Heart right ventricle (tissue), 16 donors: ENCODE results near the gene THSD4. TPM values are rescaled to one million over a fixed set of nuclear protein-coding genes. Genes with fewer than 3 reads are reported as not detected.
A peak's percentile ranks its signal among the peaks of the same experiment; 100 is the strongest.

Experiments used
- ATAC-seq, 8 donors: fragments of 200-7000 bp; cut with Tn5 transposase; one replicate each; pipeline ENCODE4 v1.9.1; 2020; ENCODE audit warnings: mild to moderate bottlenecking in 8 of 8, moderate library complexity in 8 of 8, moderate number of reproducible peaks in 1 of 8
- DNase-seq, 2 donors: peaks; one replicate each; pipeline ENCODE4 v3.0.0-alpha.2; 2020
- H3K27ac ChIP-seq, 10 donors: fragments of 200-600 bp; sonication (generic) in 2 of 10; one replicate each; pipeline versions ENCODE4 v1.5.0 to v1.8.0; 2020 to 2022; ENCODE audit warnings: mild to moderate bottlenecking in 3 of 10
- H3K27me3 ChIP-seq, 7 donors: fragments of 200-600 bp; one replicate each; pipeline ENCODE4 v1.8.0; 2021 to 2022; ENCODE audit warnings: mild to moderate bottlenecking in 2 of 7
- H3K36me3 ChIP-seq, 9 donors: fragments of 200-600 bp; sonication (generic) in 1 of 9; one replicate each; pipeline versions ENCODE4 v1.5.0 to v1.8.0; 2020 to 2022; ENCODE audit warnings: mild to moderate bottlenecking in 2 of 9
- H3K4me1 ChIP-seq, 9 donors: fragments of 200-600 bp; sonication (generic) in 1 of 9; one replicate each; pipeline versions ENCODE4 v1.5.0 to v1.8.0; 2020 to 2022; ENCODE audit warnings: mild to moderate bottlenecking in 4 of 9
- H3K4me3 ChIP-seq, 10 donors: fragments of 200-600 bp; sonication (generic) in 2 of 10; one replicate each; pipeline versions ENCODE4 v1.5.0 to v1.8.0; 2020 to 2022; ENCODE audit warnings: mild to moderate bottlenecking in 7 of 10, moderate library complexity in 2 of 10
- H3K9me3 ChIP-seq, 11 donors: fragments of 200-600 bp in 10 of 11; sonication (generic) in 2 of 11; one replicate each; pipeline versions ENCODE4 v1.5.0 to v1.8.0; 2013 to 2022; ENCODE audit warnings: mild to moderate bottlenecking in 2 of 11, control low read depth in 1 of 11, moderate library complexity in 1 of 11
- CTCF ChIP-seq, 9 donors: fragments of 200-600 bp; sonication (generic) in 2 of 9; IDR thresholded peaks; one replicate each; pipeline versions ENCODE4 v1.5.0 to v1.8.0; 2021 to 2022; ENCODE audit warnings: antibody characterized with exemption in 9 of 9, mild to moderate bottlenecking in 5 of 9, moderate library complexity in 1 of 9
- WGBS, 2 donors: extraction: QIAGEN DNeasy Blood & Tissue Kit; methylation state at CpG; one replicate each; pipeline ENCODE4 v1.1.7; 2013; ENCODE audit warnings: inconsistent platforms in 1 of 2; 5-methylcytosine and 5-hydroxymethylcytosine counted together
- intact Hi-C, 10 donors: fragments of 100-400 bp; cut with DNase I; formaldehyde crosslinking; loops; one replicate each; pipeline versions ENCODE4 v1.11.1 to v1.14.2; 2022
- polyA plus RNA-seq, 2 donors: library from polyadenylated mRNA; stranded (reverse); fragments of 200-250 nt; gene quantifications; one replicate each; pipeline ENCODE4 v1.2.3, GENCODE V29; 2013
- total RNA-seq, 10 donors: library from RNA; stranded (reverse); fragmentation: NEBNext Ultra II Directional in 3 of 10; extraction: Animal tissue kit (Norgen Biotek cat#: 25700) in 3 of 10; gene quantifications; one replicate each; pipeline versions ENCODE4 v1.2.1 to v1.2.4, GENCODE V29; 2021 to 2023
- donor health status: Arrhythmogenic right ventricular cardiomyopathy.
- donor health status: ischemic (EF 13 %, LVEDD 7.1; RV severe dilation, severe dysfunction).
- donor health status: healthy with polysubstance abuse.
- donor health status: DM: no; HTN: yes; CAD: no.
- donor health status: DM: no; HTN: no; CAD: no.
- donor health status: ischemic (EF 25% LVEDD 6.9; RV normal size, moderate dysfunction).
- donor health status: ischemic (EF 25% LVEDD 5.7; RV mildly dilated, moderate dysfunction).
- donor health status: healthy.
- donor health status: DM: yes; HTN: yes; CAD: no.
- donor health status: Ischemic cardiomyopathy.
- donor health status: ischemic (EF 35%, LVEDD 5.7; RV mildly dilated, moderate dysfunction).
- donor health status: nonischemic (EF 11% LVEDD 7.7; RV severe dilation, severe dysfunction).
- donor health status: DM: yes; HTN: yes; CAD: no.
- donor health status: PGD.
- donor health status: ischemic (EF 29% LVEDD 5.4; RV normal size, mild dysfunction).
- donor health status: nonischemic (EF 23%, LVEDD 6.1; RV moderate dilation, normal function).

Gene THSD4
- total and polyA plus RNA-seq, 12 donors = 20.8 to 212 (median 139) TPM

- 82 to 90% methylated on average over 1 of the region's 1 CpG for WGBS, 2 donors
- ATAC-seq (peak; percentile 32 to 85 (median 54)), DNase-seq (no peak)
- Histone ChIP-seq H3K27me3 (no peaks in the 10 kb centered on the region), H3K4me3 (no peak overlapping the region), H3K9me3 (peaks cover 0 to 18% (median 0%) of the 10 kb centered on the region in 11 donors), H3K4me1 (peaks cover 0 to 38% (median 23%) of the 10 kb centered on the region in 9 donors), H3K36me3 (no peaks in the 10 kb centered on the region), H3K27ac (peak overlapping the region in 9 of 10 donors; percentile 1 to 83 (median 53))
- no peak for TF ChIP-seq CTCF (IDR thresholded peaks at IDR 0.05)
- intact Hi-C loops = no loop called here
Observed at GRCh38 chr15:71373917-71374316, 258.6 kb downstream of the THSD4 start.

GRCh38 chr15:71374607-71375352 is 259.5 kb downstream of the THSD4 start:
- Histone ChIP-seq H3K36me3 (no peaks in the 10 kb centered on the region), H3K27ac (peak overlapping the region; percentile 1 to 83 (median 35)), H3K4me1 (peaks cover 0 to 41% (median 23%) of the 10 kb centered on the region in 9 donors), H3K27me3 (no peaks in the 10 kb centered on the region), H3K4me3 (no peak overlapping the region), H3K9me3 (peaks cover 0 to 18% (median 0%) of the 10 kb centered on the region in 11 donors)
- WGBS, 2 donors = 58% methylated on average over 6 of the region's 6 CpGs
- no peak for DNase-seq
- TF ChIP-seq CTCF (IDR thresholded peaks at IDR 0.05) = no peak
- intact Hi-C loops = no loop called here
- ATAC-seq = peak in 7 of 8 donors; percentile 37 to 92 (median 66)

- TF ChIP-seq CTCF (IDR thresholded peaks at IDR 0.05) = no peak
- WGBS, 2 donors = 96% methylated on average over 3 of the region's 3 CpGs
- ATAC-seq (no peak), DNase-seq (no peak)
- no peaks in the 10 kb centered on the region for H3K27me3 ChIP-seq
- intact Hi-C loops = no loop called here
- peaks cover 0 to 10% (median 0%) of the 10 kb centered on the region in 11 donors for H3K9me3 ChIP-seq
- no peak overlapping the region for H3K4me3 ChIP-seq
- no peaks in the 10 kb centered on the region for H3K36me3 ChIP-seq
- no peak overlapping the region for H3K27ac ChIP-seq
- peaks cover 0 to 43% (median 23%) of the 10 kb centered on the region in 9 donors for H3K4me1 ChIP-seq
Observed at GRCh38 chr15:71375934-71376333, 260.7 kb downstream of the THSD4 start.

GRCh38 chr15:71379893-71380292 is 264.6 kb downstream of the THSD4 start:
- no peak for DNase-seq
- no peak for TF ChIP-seq CTCF (IDR thresholded peaks at IDR 0.05)
- Histone ChIP-seq H3K27me3 (no peaks in the 10 kb centered on the region), H3K9me3 (no peaks in the 10 kb centered on the region), H3K27ac (no peak overlapping the region), H3K4me1 (peaks cover 0 to 18% (median 5%) of the 10 kb centered on the region in 9 donors), H3K4me3 (no peak overlapping the region), H3K36me3 (no peaks in the 10 kb centered on the region)
- peak in 1 of 8 donors; percentile 45 for ATAC-seq
- WGBS, 2 donors = 66 to 84% methylated on average over 2 of the region's 2 CpGs
- intact Hi-C loops = no loop called here
